GM19328 (cell line): ENCODE results near the gene SCN1A.

Experiments used
- ATAC-seq: cut with Tn5 transposase; IDR thresholded peaks from one replicate; pipeline ENCODE4 v1.9.1; 2021; ENCODE audit warnings: mild to moderate bottlenecking, moderate library complexity; ENCODE audit not compliant: unreplicated experiment

The SCN1A gene

GRCh38 chr2:166082736-166083135 is 45.1 kb downstream of the SCN1A start:
- no peak for ATAC-seq

GRCh38 chr2:166081852-166082251 is 46.0 kb downstream of the SCN1A start:
- ATAC-seq, result no peak

- ATAC-seq, result no peak
Measured at GRCh38 chr2:166081131-166081632, 46.6 kb downstream of the SCN1A start.

- no peak for ATAC-seq
Measured at GRCh38 chr2:166074430-166074829, 53.4 kb downstream of the SCN1A start.

GRCh38 chr2:166074011-166074410 is 53.8 kb downstream of the SCN1A start:
- no peak for ATAC-seq

- ATAC-seq, result no peak
Measured at GRCh38 chr2:166070231-166070630, 57.6 kb downstream of the SCN1A start.

- no peak for ATAC-seq
Measured at GRCh38 chr2:166068981-166069380, 58.8 kb downstream of the SCN1A start.

- no peak for ATAC-seq
Measured at GRCh38 chr2:166067229-166067628, 60.6 kb downstream of the SCN1A start.

GRCh38 chr2:166060191-166060590 is 67.6 kb downstream of the SCN1A start:
- no peak for ATAC-seq

GRCh38 chr2:166057370-166058164 is 70.3 kb downstream of the SCN1A start:
- no peak for ATAC-seq

- no peak for ATAC-seq
Measured at GRCh38 chr2:166044853-166045483, 82.9 kb downstream of the SCN1A start.

- no peak for ATAC-seq
Measured at GRCh38 chr2:166042768-166043390, 84.9 kb downstream of the SCN1A start.

- ATAC-seq, result no peak
Measured at GRCh38 chr2:166042356-166042755, 85.5 kb downstream of the SCN1A start.

GRCh38 chr2:166041613-166042012 is 86.2 kb downstream of the SCN1A start:
- ATAC-seq, result no peak

GRCh38 chr2:166032361-166032760 is 95.5 kb downstream of the SCN1A start:
- ATAC-seq, result no peak

GRCh38 chr2:166031054-166031453 is 96.8 kb downstream of the SCN1A start:
- no peak for ATAC-seq

- no peak for ATAC-seq
Measured at GRCh38 chr2:166025313-166025712, 102.5 kb downstream of the SCN1A start.

- no peak for ATAC-seq
Measured at GRCh38 chr2:166017208-166017607, 110.6 kb downstream of the SCN1A start.

GRCh38 chr2:166013878-166014277 is 113.9 kb downstream of the SCN1A start:
- no peak for ATAC-seq

- ATAC-seq, result no peak
Measured at GRCh38 chr2:166011660-166012059, 116.2 kb downstream of the SCN1A start.

GRCh38 chr2:166000401-166000800 is 127.4 kb downstream of the SCN1A start:
- no peak for ATAC-seq

GRCh38 chr2:165990846-165991245 is 137.0 kb downstream of the SCN1A start:
- no peak for ATAC-seq
